CD4-positive, alpha-beta T cell treated with Interleukin-12 subunit alpha and Interleukin-12 subunit beta, for 1 hour (primary cell): ENCODE measurements around the gene CDK6.

Experiments used
- DNase-seq: peaks from one replicate; pipeline ENCODE4 v3.0.0-alpha.2; 2020

Gene CDK6

GRCh38 chr7:92699966-92700514 lies 136.3 kb downstream of the CDK6 start:
- DNase-seq: no peak

GRCh38 chr7:92699560-92699959 lies 136.8 kb downstream of the CDK6 start:
- no peak for DNase-seq

GRCh38 chr7:92698237-92698841 lies 138.0 kb downstream of the CDK6 start:
- DNase-seq: no peak

- no peak for DNase-seq
These were observed 139.0 kb downstream of the CDK6 start for GRCh38 chr7:92697414-92697813.

- no peak for DNase-seq
These were observed 139.4 kb downstream of the CDK6 start for GRCh38 chr7:92697012-92697411.

GRCh38 chr7:92696584-92696983 lies 139.8 kb downstream of the CDK6 start:
- no peak for DNase-seq

- DNase-seq: no peak
These were observed 140.8 kb downstream of the CDK6 start for GRCh38 chr7:92695308-92696261.

- DNase-seq: no peak
These were observed 142.2 kb downstream of the CDK6 start for GRCh38 chr7:92694211-92694610.

GRCh38 chr7:92693519-92693918 lies 142.9 kb downstream of the CDK6 start:
- no peak for DNase-seq

- peak; percentile 64 for DNase-seq
These were observed 144.8 kb downstream of the CDK6 start for GRCh38 chr7:92691578-92691977.

GRCh38 chr7:92685136-92686042 lies 151.0 kb downstream of the CDK6 start:
- DNase-seq: peak; percentile 64

GRCh38 chr7:92684274-92684673 lies 152.1 kb downstream of the CDK6 start:
- DNase-seq: no peak

GRCh38 chr7:92682903-92683539 lies 153.4 kb downstream of the CDK6 start:
- peak; percentile 35 for DNase-seq

GRCh38 chr7:92682330-92682729 lies 154.0 kb downstream of the CDK6 start:
- no peak for DNase-seq

GRCh38 chr7:92681633-92682032 lies 154.7 kb downstream of the CDK6 start:
- no peak for DNase-seq

GRCh38 chr7:92680442-92680841 lies 155.9 kb downstream of the CDK6 start:
- no peak for DNase-seq

- no peak for DNase-seq
These were observed 158.0 kb downstream of the CDK6 start for GRCh38 chr7:92678291-92678920.

GRCh38 chr7:92674379-92674778 lies 162.0 kb downstream of the CDK6 start:
- DNase-seq: no peak

GRCh38 chr7:92671505-92672169 lies 164.7 kb downstream of the CDK6 start:
- DNase-seq: no peak

GRCh38 chr7:92670204-92670851 lies 166.0 kb downstream of the CDK6 start:
- DNase-seq: no peak
